ENCODE data around the gene VWA3B. TPM values are rescaled to one million over a fixed set of nuclear protein-coding genes. Genes with fewer than 3 reads are reported as not detected.

The VWA3B gene
- total and polyA plus RNA-seq, 2 of the 4 experiments (the other 2 are of a cell fraction) = not detected

DNA sequence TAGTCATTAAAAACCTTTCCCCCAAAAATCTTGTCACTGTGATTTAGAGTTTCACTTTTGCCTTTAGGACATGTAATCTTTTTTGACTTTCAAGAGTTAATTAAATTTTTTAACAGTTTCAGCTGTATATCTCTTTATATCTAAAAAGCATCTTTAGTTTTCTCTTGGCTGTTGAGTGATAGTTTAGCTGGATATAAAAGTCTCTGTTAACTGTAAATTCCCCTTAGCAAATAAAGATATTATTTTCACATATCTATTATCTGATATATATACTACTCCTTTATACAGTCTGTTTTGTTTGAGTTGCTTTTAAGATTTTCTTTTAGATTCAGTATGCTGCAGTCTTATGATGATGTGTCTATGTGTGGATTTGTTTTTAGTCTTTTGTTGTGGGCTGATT lies 160.4 kb downstream of the VWA3B start:
- ChIA-PET CTCF (interaction anchor here (0.8 kb wide), 1 partner anchor 22 kb away, joined by 4 read pairs; no protein-coding TSS in a partner anchor), POLR2A (ENCODE audit: unreplicated experiment) (no interaction called here)
- Histone ChIP-seq H4K91ac (ENCODE audit: insufficient read depth, low read depth, low read length) (no peak overlapping the region), H2BK5ac (ENCODE audit: low read depth, low read length, poor library complexity, severe bottlenecking) (no peak overlapping the region), H3K9me1 (ENCODE audit: insufficient read depth, low read length) (no peaks in the 10 kb centered on the region), H3K4me3 (ENCODE audit: insufficient read depth, low read depth, low read length) (no peak overlapping the region), H4K5ac (ENCODE audit: low read depth, low read length) (no peak overlapping the region), H2AFZ (replicated peaks; ENCODE audit: low read length, poor library complexity) (no peak overlapping the region), H3K14ac (replicated peaks; ENCODE audit: low read depth, low read length) (no peak overlapping the region), H3K27me3 (ENCODE audit: control insufficient read depth, insufficient read depth, low read length) (peaks cover 2% of the 10 kb centered on the region; the same call in 1 of the 2 replicates), H3K23ac (ENCODE audit: low read depth, low read length) (no peak overlapping the region), H3K4me1 (ENCODE audit: control insufficient read depth, insufficient read depth, low read length) (no peaks in the 10 kb centered on the region), H3K56ac (ENCODE audit: extremely low read depth, insufficient read depth, low read length) (no peak overlapping the region), H4K8ac (ENCODE audit: low read depth in 2 of 2, low read length in 2 of 2) (no peak overlapping the region), H3K18ac (ENCODE audit: low read depth, low read length) (no peak overlapping the region), H2BK15ac (ENCODE audit: low read depth, low read length) (no peak overlapping the region), H2BK20ac (ENCODE audit: low read depth, low read length) (no peak overlapping the region), H3K9me3 (ENCODE audit: control insufficient read depth, insufficient read depth, low read length) (no peaks in the 10 kb centered on the region), H2BK120ac (ENCODE audit: low read depth, low read length) (no peak overlapping the region), H3K27ac (ENCODE audit: insufficient read depth, low read length) (no peak overlapping the region), H2AK9ac (replicated peaks; ENCODE audit: low read depth, low read length, poor library complexity) (no peak overlapping the region), H3K79me1 (ENCODE audit: low read depth in 1 of 2, low read length in 2 of 2) (no peaks in the 10 kb centered on the region), H3K9ac (ENCODE audit: low read depth, low read length) (no peak overlapping the region), H4K20me1 (ENCODE audit: insufficient read depth, low read length) (no peaks in the 10 kb centered on the region), H3K4ac (ENCODE audit: low read depth, low read length) (no peak overlapping the region), H3K4me2 (ENCODE audit: low read depth, low read length) (no peak overlapping the region), H2AK5ac (ENCODE audit: low read depth, low read length) (no peak overlapping the region), H3K36me3 (ENCODE audit: control insufficient read depth, insufficient read depth, low read length) (no peaks in the 10 kb centered on the region)
- dilution Hi-C loops (cut with HindIII; ENCODE audit: low sequenced_read_pairs, unreplicated experiment) = no loop called here
- no peak for DNase-seq
- in situ Hi-C loops (cut with MboI; ENCODE audit: low sequenced_read_pairs) = no loop called here
- no TSS peak for BruUV-seq (replicated peaks)
- no peak for ATAC-seq (ENCODE audit: low read depth)
- TF ChIP-seq MAZ (IDR thresholded peaks at IDR 0.05; ENCODE audit: borderline replicate concordance, low read depth, low read length) = no peak
- TF ChIP-seq FOS (IDR thresholded peaks at IDR 0.05; ENCODE audit: low read depth, low read length) = no peak
- TF ChIP-seq RAD21 (IDR thresholded peaks at IDR 0.05; ENCODE audit: low read length) = no peak
- TF ChIP-seq RFX5 (IDR thresholded peaks at IDR 0.05; ENCODE audit: low read depth, low read length) = no peak
- TF ChIP-seq NFE2L2 (IDR thresholded peaks at IDR 0.05; ENCODE audit: low read depth, low read length) = no peak
- TF ChIP-seq MAFK (IDR thresholded peaks at IDR 0.05; ENCODE audit: low read depth, low read length) = no peak
- TF ChIP-seq MXI1 (IDR thresholded peaks at IDR 0.05; ENCODE audit: borderline replicate concordance, low read depth, low read length) = no peak
- TF ChIP-seq, protein P1, sequence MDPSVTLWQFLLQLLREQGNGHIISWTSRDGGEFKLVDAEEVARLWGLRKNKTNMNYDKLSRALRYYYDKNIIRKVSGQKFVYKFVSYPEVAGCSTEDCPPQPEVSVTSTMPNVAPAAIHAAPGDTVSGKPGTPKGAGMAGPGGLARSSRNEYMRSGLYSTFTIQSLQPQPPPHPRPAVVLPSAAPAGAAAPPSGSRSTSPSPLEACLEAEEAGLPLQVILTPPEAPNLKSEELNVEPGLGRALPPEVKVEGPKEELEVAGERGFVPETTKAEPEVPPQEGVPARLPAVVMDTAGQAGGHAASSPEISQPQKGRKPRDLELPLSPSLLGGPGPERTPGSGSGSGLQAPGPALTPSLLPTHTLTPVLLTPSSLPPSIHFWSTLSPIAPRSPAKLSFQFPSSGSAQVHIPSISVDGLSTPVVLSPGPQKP (IDR thresholded peaks at IDR 0.05; ENCODE audit: borderline replicate concordance, low read depth, low read length) = no peak
- no peak for TF ChIP-seq POLR2A (IDR thresholded peaks at IDR 0.05; ENCODE audit: low read depth, low read length)
- TF ChIP-seq, protein P2, sequence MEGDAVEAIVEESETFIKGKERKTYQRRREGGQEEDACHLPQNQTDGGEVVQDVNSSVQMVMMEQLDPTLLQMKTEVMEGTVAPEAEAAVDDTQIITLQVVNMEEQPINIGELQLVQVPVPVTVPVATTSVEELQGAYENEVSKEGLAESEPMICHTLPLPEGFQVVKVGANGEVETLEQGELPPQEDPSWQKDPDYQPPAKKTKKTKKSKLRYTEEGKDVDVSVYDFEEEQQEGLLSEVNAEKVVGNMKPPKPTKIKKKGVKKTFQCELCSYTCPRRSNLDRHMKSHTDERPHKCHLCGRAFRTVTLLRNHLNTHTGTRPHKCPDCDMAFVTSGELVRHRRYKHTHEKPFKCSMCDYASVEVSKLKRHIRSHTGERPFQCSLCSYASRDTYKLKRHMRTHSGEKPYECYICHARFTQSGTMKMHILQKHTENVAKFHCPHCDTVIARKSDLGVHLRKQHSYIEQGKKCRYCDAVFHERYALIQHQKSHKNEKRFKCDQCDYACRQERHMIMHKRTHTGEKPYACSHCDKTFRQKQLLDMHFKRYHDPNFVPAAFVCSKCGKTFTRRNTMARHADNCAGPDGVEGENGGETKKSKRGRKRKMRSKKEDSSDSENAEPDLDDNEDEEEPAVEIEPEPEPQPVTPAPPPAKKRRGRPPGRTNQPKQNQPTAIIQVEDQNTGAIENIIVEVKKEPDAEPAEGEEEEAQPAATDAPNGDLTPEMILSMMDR (conservative IDR thresholded peaks at IDR 0.05; ENCODE audit: low read depth, low read length) = no peak
- TF ChIP-seq, protein P3, sequence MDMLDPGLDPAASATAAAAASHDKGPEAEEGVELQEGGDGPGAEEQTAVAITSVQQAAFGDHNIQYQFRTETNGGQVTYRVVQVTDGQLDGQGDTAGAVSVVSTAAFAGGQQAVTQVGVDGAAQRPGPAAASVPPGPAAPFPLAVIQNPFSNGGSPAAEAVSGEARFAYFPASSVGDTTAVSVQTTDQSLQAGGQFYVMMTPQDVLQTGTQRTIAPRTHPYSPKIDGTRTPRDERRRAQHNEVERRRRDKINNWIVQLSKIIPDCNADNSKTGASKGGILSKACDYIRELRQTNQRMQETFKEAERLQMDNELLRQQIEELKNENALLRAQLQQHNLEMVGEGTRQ (IDR thresholded peaks at IDR 0.05; ENCODE audit: low read depth, low read length) = no peak
- TF ChIP-seq BHLHE40 (IDR thresholded peaks at IDR 0.05; ENCODE audit: low read depth, low read length) = no peak
- no peak for TF ChIP-seq CEBPB (IDR thresholded peaks at IDR 0.05; ENCODE audit: low read depth, low read length)
- no peak for TF ChIP-seq CHD1 (IDR thresholded peaks at IDR 0.05; ENCODE audit: low read depth, low read length)
- no peak for TF ChIP-seq RCOR1 (IDR thresholded peaks at IDR 0.05; ENCODE audit: insufficient replicate concordance, low read length)
- no peak for TF ChIP-seq SMC3 (IDR thresholded peaks at IDR 0.05; ENCODE audit: low read depth, low read length)
- intact Hi-C loops (cut with micrococcal nuclease) = no loop called here

All from IMR-90 (cell line).